Stimulated activated CD4-positive, alpha-beta T cell treated with anti-CD3 and anti-CD28 coated beads, Interleukin-12 subunit alpha, Interleukin-12 subunit beta, amount 100 ng/mL, for 24 hours (primary cell): ENCODE results near the gene DLG1.
A peak's percentile ranks its signal among the peaks of the same experiment; 100 is the strongest.

Experiments
- DNase-seq, 2 experiments: peaks; one replicate each; pipeline ENCODE4 v3.0.0-alpha.2; 2020; ENCODE audit warnings: low read depth in 2 of 2

The DLG1 gene

GRCh38 chr3:197317250-197317963 lies 19.0 kb upstream of the DLG1 start:
- DNase-seq: no peak

DNA sequence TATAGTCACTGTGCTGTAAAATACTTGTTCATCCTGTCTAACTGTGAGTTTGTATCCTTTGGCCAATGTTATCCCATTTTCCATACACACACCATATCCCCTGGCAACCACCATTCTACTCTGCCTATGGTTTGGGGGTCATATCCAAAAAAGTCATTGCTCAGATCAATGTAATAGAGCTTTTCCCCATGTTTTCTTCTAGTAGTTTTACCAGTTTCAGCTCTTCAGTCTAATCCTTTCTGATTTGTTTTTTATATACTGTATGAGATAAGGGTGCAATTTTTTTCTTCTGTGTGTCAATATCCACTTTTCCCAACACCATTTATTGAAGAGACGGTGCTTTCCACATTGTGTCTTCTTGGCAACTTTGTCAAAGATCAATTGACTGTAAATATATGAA lies 14.0 kb upstream of the DLG1 start:
- DNase-seq: no peak

DNA sequence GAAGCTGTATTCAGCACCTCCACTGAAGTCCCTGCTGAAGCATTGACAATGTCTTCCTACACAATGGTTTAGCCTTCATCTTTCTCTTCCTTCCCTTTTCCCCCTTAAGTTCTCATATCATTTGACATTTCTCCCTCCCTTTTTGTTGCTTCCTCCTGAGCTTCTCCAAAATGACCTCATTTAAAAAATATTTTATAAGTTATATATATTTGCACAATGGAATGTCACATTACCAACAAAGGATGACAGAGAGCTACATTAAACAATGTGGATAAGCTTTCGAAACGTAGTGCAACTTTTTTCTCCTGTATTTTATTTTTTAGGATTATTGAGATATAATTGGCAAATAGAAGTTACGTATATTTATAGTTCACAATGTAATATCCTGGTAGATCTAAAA lies 13.2 kb upstream of the DLG1 start:
- DNase-seq: no peak

DNA sequence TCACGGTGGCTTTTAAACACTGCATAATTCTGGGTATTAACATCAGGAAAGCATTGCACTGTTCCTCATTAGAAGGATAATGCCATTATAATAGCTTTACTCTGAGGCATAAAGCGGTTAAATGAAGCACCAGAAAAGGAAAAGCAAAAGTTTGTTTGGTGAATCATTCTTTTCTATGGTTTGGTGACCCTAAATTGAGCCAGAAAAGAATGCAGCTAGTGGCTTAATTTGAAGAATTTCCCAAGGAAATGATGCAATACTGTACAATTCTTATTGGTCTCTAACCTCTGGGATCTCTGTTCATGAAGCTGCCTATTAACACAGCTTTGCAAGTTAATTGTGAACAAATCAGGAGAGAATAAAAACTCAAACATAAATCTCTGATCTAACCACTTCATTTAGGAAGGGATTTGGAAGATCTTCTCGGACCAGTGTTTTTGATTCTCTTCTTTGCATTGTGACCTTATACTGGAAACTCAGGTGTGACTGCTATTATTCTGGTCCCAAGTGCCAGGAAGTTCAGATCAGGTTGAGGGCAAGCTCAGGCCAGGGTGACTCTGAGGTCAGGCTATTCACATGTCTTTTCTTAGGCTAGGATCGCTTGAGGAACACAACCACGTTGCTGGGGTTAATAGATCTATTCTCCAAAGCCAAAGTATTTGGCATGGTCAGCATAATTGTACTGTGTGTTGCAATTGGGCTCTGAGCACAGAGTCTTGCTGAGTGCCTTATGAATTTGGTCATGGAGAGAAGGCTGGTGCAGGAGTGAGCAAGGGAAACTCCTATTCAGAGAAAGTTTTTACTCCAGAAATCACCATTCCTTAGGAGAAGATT lies 11.3 kb upstream of the DLG1 start:
- DNase-seq: no peak

GRCh38 chr3:197308591-197308990 lies 10.2 kb upstream of the DLG1 start:
- no peak for DNase-seq

DNA sequence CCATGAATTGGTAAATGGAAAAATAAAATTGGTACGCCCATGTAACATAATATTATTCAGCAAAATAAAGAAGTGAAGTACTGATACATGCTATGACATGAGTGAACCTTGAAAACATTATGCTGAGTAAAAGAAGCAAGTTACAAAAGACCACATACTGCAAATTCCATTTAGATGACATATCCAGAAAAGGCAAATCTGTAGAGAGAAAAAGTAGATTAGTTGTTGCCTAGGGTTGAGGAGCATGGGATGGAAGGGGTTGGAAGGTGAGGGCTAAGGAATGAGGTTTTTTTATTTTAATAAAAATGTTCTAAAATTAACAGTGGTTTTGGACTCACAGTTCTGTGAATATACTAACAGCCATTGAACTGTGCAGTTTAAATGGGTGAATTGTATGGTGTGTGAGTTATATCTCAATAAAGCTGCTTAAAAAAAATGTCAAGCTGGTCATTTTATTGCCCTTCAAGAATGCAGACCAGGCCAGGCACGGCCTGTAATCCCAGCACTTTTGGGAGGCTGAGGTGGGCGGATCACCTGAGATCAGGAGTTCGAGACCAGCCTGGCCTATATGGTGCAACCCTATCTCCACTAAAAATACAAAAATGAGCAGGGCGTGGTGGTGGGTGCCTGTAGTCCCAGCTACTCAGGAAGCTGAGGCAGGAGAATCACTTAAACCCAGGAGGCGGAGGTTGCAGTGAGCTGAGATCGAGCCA lies 8.1 kb upstream of the DLG1 start:
- no peak for DNase-seq

- DNase-seq: no peak
Observed at GRCh38 chr3:197305854-197306253, 7.4 kb upstream of the DLG1 start.

DNA sequence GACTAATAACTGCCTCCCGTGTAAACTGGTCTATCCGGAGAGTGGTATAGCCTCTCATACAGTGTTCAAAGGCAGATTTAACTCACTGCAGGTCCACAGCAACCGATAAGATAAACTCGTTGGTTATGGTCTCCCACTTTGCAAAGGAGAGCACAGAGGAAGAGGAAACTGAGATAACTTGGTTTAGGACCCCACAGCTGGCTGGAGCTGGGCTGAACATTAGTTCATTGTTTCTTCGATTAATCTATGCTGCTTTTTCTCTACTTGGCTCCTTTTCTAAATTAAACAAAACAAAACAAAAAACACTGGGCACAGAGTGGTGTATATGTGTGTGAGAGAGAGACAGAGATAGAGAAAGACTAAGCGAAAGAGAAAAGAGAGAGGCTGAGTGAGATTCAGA lies 5.0 kb upstream of the DLG1 start:
- no peak for DNase-seq

DNA sequence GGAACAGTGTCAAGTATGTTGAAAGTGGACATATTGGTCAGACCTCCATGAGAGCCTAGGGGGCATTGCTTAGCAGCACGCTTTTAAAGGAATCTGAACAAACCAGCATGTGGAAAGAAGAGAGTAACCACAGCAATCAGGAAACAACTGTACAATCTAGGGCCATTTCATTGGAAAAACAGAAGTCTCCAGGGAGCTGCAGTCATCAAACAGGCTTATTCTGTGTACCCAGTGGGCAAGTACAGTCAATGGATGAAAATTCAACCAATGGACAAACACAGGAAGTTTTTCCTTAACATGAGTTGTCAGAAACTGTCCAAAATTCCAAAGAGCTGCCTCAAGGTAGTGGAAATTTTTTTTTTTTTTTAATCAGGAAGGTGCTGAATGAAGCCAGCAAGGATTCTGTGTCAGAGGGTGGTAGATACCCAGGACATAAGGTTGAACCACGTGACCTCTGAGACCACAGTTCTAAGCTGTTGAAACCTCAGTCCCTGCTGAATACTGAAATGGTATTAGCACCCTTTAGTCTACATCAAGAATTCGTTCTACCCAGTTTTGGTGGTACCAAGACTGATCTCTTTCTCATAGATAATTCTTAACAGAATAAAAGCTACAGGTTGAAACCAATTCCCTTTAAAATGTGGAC lies 4.4 kb upstream of the DLG1 start:
- DNase-seq: no peak

GRCh38 chr3:197302033-197302432 lies 3.6 kb upstream of the DLG1 start:
- DNase-seq: no peak

DNA sequence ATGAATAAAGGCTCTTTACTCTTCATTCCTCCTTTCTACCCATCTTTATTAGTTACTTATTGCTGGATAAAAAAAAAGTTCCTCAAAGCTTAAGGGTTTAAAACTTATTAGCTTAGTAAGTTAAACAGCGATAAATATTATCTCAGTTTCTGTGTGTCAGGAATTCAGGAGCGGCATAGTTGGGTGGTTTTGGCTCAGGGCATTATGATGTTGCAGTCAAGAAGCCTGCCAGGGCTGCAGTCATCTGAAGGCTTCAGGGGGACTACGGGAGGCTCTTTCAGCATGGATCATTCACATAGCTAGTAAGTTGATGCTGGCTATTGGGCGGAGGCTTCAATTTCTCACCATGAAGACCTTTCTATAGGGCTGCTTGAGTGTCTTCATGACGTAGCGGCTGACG lies 1.9 kb upstream of the DLG1 start:
- no peak for DNase-seq

DNA sequence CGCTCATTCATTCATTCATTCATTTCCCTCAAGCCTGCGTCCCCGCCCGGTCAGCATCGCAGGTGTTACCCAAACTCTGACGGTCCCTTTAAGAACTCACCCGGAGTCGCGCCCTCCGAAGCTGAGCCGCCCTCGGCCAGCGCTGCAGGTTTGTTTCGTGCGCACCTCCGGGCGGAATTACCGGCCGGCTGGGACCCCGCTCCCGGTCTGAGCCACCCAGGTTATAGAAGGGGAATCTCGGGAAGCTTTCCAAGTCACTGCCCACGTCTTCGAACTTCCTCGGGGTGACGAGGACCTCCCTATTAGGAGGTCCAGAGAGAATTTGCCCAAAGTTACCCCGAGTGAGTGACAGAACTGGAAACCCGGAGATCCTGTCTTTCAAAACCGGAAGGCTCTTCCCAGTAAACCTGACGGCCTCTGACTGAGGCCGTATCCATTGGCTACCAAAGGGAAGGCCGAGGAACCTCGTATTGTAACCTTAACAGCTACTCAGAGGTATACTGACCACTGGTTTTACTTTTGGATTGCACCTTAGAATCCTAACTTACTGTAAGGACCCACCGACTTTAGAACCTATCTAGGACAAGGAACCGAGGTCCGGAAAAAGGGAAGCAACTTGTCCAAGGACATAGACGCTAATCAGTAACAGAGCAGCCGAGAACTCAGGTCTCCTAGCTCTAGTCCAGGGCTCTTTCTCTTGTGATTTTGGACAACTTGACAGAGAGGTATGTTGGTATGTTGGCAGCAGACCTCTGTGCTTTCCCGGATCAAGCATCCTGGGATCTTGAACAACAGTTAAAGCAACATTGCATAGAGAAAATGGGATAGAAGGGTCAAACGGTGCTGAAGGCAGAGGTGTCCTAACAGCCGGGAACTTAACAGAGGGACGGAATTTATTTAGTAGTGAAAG lies 788 bp upstream of the DLG1 start:
- DNase-seq: peak in 1 of 2 experiments; percentile 14

DNA sequence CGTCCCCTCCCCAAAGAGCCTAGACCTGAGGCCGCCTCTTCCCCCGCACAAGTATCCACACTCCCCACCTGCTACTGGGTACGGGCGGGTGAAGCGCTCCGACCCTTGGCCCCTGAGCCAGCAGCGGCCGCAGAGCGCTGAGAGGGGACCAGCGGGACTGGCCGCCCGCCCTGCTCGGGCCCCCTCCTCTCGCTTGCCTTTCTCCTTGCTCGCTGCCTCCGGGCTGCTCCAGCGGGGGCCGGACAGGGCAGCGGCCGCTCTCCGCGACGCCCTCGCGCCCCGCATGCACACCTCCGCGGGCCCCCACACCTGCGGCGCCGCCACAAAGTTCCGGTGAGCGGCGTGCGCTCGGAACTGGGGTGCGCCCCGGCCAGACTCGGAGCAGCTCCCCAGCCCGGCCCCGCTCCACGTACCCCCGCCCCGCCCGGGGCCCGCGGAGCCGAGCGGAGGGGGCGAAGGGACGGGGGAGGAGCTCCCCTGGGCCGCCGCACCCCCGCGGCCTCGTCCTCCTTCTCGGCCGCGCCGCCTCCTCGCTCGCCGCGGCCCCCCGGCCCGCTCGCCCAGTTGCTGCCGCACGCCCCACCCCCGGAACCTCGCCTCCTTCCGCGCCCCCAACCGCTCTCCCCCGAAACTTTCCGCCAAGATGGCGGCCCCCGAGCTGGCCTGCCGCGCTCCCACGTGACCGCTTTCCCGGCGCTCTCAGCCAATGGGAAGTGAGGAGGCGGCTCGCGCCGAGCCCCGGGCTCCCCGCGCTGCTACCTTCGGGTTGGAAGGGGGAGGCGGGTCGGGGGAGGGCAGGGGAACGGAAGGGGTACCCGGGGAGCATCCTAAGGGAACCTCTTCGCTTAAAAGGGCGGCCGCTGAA lies 704 bp downstream of the DLG1 start:
- DNase-seq: peak; percentile 77 to 86

DNA sequence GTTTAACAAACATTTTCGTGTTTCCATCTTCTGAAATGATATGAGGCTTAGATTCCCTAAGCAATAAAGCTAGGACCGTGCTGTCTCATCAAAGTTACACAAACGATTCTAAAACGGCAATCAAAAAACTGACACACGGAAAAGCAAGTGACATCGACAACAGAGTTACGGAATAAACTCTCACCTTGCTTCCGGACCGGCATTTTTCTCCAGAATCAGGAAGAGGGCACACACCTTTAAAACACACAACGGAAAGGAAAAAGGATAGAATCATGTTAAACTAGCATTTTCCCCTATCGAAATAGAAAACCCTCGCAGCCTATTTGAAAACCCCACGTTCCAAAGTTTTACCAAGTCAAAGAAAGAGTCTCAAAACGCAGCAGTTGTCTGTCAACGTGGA lies 1.4 kb downstream of the DLG1 start:
- no peak for DNase-seq

- no peak for DNase-seq
Observed at GRCh38 chr3:197296545-197296944, 1.9 kb downstream of the DLG1 start.

GRCh38 chr3:197295871-197296270 lies 2.5 kb downstream of the DLG1 start:
- no peak for DNase-seq

- DNase-seq: no peak
Observed at GRCh38 chr3:197293605-197294237, 4.7 kb downstream of the DLG1 start.

GRCh38 chr3:197292648-197293047 lies 5.8 kb downstream of the DLG1 start:
- DNase-seq: no peak

GRCh38 chr3:197292083-197292646 lies 6.2 kb downstream of the DLG1 start:
- DNase-seq: no peak
